HG03575 (cell line): ENCODE measurements around the gene AK4.
"Not testable (repeated sequence)": the region's sequence is repeated elsewhere in the genome, so short reads cannot be mapped to it uniquely, and the experiment has no call there.

Experiments used
- ATAC-seq: cut with Tn5 transposase; IDR thresholded peaks from one replicate; pipeline ENCODE4 v1.9.1; 2021; ENCODE audit not compliant: unreplicated experiment, insufficient number of reproducible peaks, low FRiP score; ENCODE audit errors: extremely low read depth

AK4 gene

DNA sequence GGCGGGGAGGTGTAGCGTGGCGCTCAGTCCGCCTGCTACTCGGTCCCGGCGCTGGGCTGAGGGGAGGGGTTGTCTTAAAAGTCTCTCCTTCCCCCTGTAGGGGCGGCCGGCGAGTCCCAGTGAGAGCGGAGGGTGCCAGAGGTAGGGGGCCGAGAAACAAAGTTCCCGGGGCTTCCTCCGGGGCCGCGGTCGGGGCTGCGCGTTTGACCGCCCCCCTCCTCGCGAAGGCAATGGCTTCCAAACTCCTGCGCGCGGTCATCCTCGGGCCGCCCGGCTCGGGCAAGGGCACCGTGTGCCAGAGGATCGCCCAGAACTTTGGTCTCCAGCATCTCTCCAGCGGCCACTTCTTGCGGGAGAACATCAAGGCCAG lies at the start of gene AK4:
Gene AK4 (plus strand): TSS at position 26 of the 370 bp plus-strand sequence. CDS start 205 bp downstream, at position 231.
- ATAC-seq, result peak; percentile 3

- ATAC-seq, result no peak
Observed at GRCh38 chr1:65103807-65104206, 44.2 kb upstream of the AK4 start.

GRCh38 chr1:65104854-65105534 lies 43.0 kb upstream of the AK4 start:
- ATAC-seq, result no peak

DNA sequence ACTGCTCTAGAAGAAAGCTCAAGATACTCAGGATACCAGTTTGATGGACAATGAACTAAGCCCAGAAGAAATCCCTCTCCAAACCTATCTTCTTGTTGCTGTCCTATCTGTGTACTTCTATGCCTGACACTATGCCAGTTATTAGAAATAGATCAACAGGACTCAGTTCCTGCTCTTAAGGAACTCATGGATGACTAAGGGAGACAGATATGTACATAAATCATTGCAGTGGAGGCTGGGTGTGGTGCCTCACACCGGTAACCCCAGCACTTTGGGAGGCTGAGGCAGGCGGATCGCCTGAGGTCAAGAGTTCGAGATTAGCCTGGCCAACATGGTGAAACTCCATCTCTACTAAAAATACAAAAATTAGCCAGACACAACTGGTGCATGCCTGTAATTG lies 42.4 kb upstream of the AK4 start:
- ATAC-seq, result no peak

GRCh38 chr1:65108025-65108642 lies 39.9 kb upstream of the AK4 start:
- ATAC-seq, result no peak

- no peak for ATAC-seq
Observed at GRCh38 chr1:65109487-65109886, 38.5 kb upstream of the AK4 start.

DNA sequence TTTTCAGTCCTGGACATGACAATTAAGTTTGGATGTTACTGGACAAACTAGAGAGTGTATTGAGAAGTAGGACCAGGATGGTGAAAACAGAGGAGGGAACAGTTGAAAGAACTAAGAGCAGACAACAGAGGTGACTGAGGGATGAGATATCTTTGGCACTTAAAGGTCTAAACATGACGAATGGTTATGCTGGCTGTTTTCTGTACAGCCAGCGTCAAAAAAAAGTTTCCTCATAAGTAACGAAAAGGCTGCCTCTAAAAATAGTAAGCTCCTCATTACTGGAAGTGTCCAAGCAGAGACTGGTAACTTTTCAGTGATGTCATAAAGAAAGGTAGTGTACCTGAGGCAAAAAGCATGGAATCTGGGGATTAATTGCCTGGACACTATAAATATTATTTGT lies 35.2 kb upstream of the AK4 start:
- no peak for ATAC-seq

DNA sequence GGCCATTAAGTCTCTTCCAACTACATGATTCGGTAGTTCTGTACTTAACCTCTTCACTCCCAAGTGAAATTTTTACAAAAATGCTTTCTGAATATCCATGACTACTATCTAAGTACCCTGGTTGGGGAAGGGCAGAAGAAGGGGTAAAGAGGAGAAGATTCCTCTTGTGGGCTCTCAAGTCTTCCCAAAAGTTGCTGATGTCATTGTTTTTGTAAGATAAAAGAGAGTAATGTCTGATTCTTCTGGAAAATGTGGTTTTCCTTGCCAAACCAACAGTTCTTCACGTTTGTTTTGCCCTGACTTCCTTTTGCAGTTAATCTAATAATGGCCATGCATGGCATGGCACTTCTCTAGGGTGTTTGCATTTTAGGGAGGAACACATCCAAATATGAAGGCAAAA lies 34.7 kb upstream of the AK4 start:
- ATAC-seq, result no peak

- no peak for ATAC-seq
Observed at GRCh38 chr1:65114322-65114721, 33.7 kb upstream of the AK4 start.

DNA sequence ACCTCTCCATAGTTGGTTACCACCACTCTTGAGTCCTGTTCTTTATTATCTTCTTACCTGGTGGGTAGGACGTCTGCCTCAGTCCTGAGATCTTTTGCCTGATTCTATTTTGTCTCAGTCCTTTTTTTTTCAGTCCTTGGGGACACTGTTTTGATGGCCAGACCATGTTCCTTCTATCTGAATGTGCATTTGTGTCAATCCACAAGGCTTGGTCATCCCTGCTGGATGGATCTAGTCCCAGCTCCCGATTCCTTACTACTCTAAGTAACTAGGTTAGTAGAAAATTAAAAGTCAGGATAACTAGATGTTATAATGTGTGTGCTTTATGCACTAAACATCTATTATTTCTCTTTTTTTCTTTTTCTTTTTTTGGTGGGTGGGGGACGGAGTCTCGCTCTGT lies 28.1 kb upstream of the AK4 start:
- no peak for ATAC-seq

- not testable (repeated sequence) for ATAC-seq
Observed at GRCh38 chr1:65129104-65129503, 18.9 kb upstream of the AK4 start.

DNA sequence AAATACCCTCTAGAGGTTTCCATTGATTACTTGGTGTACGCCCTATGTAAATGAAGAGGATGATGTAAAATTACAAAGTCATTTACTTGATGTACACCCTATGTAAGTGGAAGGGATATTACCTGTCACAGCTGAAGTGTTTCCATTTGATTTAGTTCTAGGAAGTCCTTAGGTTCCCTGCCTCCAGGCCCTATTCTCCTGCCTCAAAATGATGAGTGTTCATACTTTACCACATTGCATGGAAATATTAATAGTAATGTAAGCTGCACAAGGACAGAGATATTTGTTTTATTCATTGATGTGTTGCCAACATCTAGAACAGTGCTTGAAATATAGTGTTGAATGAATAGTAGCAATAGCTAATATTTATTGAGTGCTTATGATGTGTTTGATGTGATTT lies 9.5 kb upstream of the AK4 start:
- no peak for ATAC-seq

- ATAC-seq, result not testable (repeated sequence)
Observed at GRCh38 chr1:65139793-65140192, 8.2 kb upstream of the AK4 start.

DNA sequence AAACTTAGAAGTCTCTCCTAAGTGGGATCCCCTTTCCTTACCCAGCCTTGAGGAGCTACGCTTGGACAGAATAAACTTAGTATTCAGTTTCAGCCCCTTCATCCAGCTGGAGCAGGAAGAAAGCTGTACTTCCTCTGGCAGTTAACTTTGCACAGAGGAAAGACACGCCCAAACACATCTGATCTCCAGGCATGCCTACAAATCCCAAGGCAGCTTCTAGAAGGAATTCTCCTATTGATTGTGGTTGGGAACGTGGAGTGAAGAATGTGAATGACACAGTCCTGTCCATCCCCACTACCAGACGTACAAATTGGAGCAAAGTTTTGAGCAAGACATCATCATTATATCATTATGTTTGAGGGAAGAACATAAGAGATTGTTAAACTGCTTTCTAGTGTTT lies 6.6 kb upstream of the AK4 start:
- ATAC-seq, result no peak

DNA sequence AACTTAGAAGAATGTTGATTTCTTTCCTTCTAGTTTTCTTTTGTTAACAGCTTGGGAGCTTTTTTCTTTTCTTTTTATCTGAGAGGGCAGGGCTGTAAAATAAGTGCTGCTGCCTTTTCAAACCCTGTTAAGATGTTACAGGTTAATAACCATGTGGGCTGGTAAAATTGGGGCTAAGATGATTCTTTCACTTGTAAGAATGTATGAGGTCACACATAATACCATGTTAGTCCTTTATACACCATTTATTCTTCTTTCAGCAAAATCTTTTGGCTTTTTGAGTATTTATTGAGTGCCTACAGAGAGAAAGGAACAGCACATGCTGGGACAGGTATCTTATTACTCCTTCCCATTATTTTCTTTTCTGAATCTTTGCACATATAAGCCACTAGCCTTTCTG lies 6.1 kb upstream of the AK4 start:
- no peak for ATAC-seq

- not testable (repeated sequence) for ATAC-seq
Observed at GRCh38 chr1:65143112-65143658, 4.8 kb upstream of the AK4 start.

DNA sequence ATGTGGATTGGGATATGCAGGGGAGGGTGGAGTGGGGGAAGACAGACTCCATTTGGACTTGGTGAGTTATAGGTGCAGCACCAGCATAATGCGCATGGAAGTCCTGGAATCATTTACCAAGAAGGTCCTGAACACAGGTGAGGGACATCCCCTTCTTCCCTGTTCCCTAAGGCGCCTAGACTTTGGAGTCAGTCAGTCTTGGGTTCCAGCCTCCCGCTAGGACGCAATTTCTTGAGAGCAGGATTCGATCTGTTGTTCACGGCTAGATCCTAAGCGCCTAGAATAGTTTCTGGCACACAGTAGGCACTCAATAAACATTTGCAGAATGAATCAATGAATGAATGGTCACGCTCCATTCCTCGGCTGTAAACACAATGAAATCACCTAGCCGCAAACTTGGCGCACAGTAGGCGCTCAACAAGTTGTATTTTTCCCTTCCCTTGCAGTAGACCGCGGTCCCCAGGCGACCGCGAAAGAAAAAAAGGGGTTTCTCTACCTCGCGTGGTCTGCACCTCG lies 1.0 kb upstream of the AK4 start:
- peak; percentile 2 for ATAC-seq

DNA sequence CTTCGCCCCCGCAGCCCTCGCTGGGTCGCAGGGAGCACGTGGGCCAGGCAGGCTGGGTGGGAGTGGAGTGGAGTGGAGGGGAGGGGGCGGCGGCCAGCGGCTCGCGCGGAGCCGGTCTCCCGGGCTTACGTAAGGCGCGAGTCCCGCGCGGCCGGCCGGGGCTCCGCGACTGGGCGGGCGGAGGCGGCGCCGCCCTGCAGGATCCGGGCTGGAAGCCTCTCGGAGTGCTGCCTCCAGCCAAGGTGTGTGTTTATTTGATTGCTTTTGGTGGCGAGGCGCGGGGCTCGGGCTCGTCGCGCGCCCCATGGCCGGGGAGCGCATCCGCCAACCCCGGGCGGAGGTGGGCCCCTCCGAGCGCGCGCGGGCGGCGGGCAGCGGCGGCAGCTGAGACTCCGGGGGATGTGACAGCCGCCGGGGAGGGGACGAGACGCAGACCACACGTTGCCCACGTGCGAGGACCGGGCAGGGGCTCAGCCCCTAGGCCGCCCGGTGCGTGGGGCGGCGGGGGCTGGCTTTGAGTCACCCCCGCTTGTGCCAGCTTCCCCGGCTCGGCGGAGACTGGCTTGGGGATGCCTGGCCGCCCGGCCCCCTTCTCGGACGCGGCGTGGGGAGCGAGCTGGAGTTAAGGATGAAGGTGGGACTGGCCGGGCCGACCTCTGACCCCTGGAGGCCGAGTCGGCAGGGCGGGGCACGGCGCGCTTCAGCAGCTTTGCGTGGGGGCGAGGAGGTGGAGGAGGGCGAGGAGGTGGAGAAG lies 402 bp upstream of the AK4 start:
- peak; percentile 38 for ATAC-seq

DNA sequence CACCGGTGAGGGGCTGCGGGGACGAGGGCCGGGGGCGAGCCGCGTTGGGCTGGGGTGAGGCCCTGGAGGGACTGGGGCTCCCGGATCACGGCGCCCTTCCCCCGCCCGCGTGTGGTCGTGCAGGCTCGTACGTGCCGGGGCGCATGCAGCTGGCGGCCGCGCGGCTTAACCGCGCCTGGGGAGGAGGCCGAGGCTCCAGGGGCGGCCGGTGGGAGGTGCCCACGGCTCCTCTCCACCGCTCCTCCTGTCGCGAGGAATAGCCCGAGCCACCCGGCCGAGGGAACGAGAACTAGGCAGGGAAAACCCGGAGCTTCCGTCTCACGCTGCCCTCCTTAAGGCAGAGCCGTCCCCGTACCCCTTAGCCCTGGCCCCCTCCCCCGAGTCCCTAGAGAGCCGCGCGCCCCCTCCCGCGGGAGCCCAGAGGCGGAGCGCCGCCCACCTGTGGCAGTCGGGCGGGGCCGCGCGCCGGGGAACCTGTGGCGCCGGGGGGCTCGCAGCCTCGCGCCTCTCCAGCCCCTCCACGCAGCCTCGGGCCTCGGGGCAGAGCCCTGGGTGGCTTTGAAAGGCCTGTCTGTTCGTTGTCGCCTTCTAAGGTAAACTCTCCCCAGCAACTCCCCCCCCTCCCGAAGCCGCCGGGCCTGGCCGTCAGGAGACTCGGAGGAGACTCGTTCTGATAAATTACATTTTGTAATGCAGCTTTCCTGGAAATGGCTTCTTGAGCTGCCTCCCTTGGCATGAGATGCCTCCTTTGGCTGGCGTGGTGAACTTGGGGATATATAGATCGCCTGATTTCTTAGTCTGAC lies 746 bp downstream of the AK4 start:
- peak; percentile 17 for ATAC-seq
